RWPE1 (cell line): ENCODE results near the gene SPATS2.
A peak's percentile ranks its signal among the peaks of the same experiment; 100 is the strongest.

Source experiments
- CTCF ChIA-PET: fragments of 350-600 bp; sonication (Branson Sonifier 250); formaldehyde crosslinking; extraction: SDS; loops from one replicate; lab custom pipeline; 2021; lab: Yijun Ruan, JAX
- POLR2A ChIA-PET: fragments of 400-600 bp; formaldehyde crosslinking; extraction: SDS; loops from one replicate; lab custom pipeline; 2020; ENCODE audit warnings: antibody characterized with exemption; ENCODE audit not compliant: low non-redundant PET; lab: Yijun Ruan, JAX
- DNase-seq: peaks from one replicate; pipeline ENCODE4 v3.0.0; 2012; ENCODE audit warnings: low spot score
- H3K27ac ChIP-seq: fragments of 450-650 bp; 2 replicates; pipeline ENCODE4 v1.5.1; 2017
- CTCF ChIP-seq: fragments of 450-650 bp; conservative IDR thresholded peaks from 2 replicates; pipeline ENCODE4 v1.5.1; 2017; ENCODE audit warnings: low read depth, mild to moderate bottlenecking

The SPATS2 gene

GRCh38 chr12:49335955-49336644, 31.2 kb upstream of the SPATS2 start:
- CTCF ChIA-PET = interaction anchor here (0.6 to 1.8 kb wide), 7 partner anchors 10 to 66 kb away, joined by 3 to 7 read pairs (median 4); no protein-coding TSS in a partner anchor
- DNase-seq = no peak
- POLR2A ChIA-PET = no interaction called here
- H3K27ac ChIP-seq = no peak overlapping the region
- TF ChIP-seq CTCF = no peak

- peak; percentile 80 for DNase-seq
- no peak within 1 kb of the TSS for H3K27ac ChIP-seq
- ChIA-PET POLR2A (no interaction called here), CTCF (interaction anchor here (0.6 to 1.8 kb wide), 10 partner anchors 9 to 67 kb away, joined by 3 to 7 read pairs (median 4); partner anchors contain the start of gene DNAJC22)
- peak; percentile 97 for TF ChIP-seq CTCF
These were observed 30.3 kb upstream of the SPATS2 start, which contains the start of gene C1QL4 for GRCh38 chr12:49336645-49337584. Gene C1QL4 (minus strand): TSS chr12:49337188. CDS start chr12:49336477, 711 bp downstream.

- CTCF ChIA-PET = interaction anchor here (0.6 to 0.7 kb wide), 2 partner anchors 9 to 153 kb away, joined by 4 to 5 read pairs; no protein-coding TSS in a partner anchor
- no peak overlapping the region; the same call in 1 of the 2 replicates for H3K27ac ChIP-seq
- DNase-seq = no peak
- POLR2A ChIA-PET = no interaction called here
- no peak for TF ChIP-seq CTCF
These were observed 28.3 kb upstream of the SPATS2 start for GRCh38 chr12:49338830-49339463.

- TF ChIP-seq CTCF = no peak
- ChIA-PET CTCF (interaction anchor here (0.6 to 0.7 kb wide), 2 partner anchors 8 to 19 kb away, joined by 3 to 4 read pairs; no protein-coding TSS in a partner anchor), POLR2A (no interaction called here)
- no peak for DNase-seq
- H3K27ac ChIP-seq = no peak overlapping the region; the same call in 1 of the 2 replicates
These were observed 27.8 kb upstream of the SPATS2 start for GRCh38 chr12:49339464-49339861.

- DNase-seq = no peak
- TF ChIP-seq CTCF = no peak
- POLR2A ChIA-PET = no interaction called here
- H3K27ac ChIP-seq = no peak overlapping the region
- CTCF ChIA-PET = no interaction called here
These were observed 27.0 kb upstream of the SPATS2 start for GRCh38 chr12:49340095-49340870.
